Measurements from ENCODE around the gene MYBPC2.
"Not testable (repeated sequence)": the region's sequence is repeated elsewhere in the genome, so short reads cannot be mapped to it uniquely, and the experiment has no call there.

The MYBPC2 gene

DNA sequence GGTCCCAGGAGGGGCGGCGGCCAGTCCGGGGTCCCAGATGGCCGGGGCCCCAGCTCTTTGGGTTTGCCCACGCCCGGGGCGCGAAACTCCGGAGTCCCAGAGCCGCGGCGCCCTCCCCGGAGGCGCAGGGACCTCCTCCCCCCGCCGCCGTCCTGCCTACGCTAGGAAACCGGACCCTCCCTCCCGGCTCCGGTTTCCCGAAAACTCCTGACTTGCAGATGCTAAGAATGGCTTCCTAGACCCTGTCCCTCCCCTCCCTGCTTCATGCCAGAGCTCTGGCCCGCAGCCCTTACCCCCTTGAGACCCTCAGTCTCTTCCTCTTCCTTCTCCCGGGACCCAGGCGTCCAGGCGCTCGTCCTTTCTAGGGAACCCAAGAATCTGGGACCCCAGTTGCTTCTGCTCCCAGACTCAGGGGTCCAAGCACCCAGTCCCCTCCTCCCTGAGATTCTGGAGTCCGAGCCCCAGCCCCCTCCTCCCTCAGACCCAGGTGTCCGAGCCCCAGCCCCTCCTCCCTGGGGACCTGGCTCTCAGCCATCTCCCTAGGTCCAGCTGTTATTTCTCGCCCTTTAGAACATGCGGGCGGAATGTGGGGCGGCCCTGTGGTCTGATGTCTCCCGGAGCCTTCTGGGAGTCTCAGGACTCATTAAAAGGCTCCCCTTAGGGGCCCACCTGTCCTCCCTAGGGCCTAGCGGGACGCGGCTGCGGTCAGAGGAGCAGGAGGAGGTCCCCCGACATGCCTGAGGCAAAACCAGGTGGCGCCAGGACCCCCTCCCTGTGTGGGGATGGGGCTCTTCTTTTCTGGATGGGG, at the start of gene MYBPC2:
TSS of gene MYBPC2 (plus strand) at position 672 of the 808 bp plus-strand sequence. CDS start at position 734, 62 bp downstream.
- peak; percentile 45 for DNase-seq (ENCODE audit: low spot score)

DNA sequence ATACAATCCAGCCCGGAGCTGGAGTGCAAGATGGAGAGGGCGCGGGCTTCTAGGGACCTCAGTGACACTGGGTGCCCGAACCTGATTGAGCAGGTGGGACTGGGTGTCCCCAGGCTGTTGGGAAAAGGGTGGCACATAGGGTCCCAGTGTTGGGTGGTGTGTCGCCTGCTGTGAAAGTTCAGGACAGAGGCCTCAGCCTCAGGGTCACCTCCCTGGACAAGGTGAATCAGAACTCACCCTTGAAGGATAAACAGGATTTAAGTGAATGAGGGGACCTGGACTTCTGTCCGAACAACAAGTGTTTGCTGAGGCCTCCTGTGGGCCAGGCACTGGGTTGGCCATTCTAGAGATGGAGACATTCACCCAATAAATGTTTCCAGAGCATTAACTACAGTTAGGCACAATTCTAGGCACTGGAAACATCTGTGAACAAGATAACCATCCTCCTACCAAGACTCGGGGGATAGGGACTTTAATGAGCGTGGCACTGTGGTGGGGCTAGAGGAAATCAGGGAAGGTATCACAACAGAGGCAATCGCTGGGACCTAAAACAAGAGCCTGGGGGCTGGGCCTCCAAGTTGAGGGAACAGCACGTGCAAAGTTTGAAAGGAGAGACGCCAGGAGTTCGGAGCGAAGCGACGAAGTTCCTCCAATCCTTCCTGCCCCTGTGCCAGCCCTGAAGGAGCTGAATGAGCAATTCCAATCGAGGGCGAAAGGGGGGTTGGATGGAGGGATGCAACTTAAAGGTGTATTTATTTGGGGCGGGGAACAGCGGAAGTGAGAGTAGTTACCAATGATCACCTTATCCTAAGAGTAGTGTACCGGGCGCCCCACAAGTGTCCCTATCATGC, 49.5 kb upstream of the MYBPC2 start:
- DNase-seq (ENCODE audit: low spot score), result no peak

DNA sequence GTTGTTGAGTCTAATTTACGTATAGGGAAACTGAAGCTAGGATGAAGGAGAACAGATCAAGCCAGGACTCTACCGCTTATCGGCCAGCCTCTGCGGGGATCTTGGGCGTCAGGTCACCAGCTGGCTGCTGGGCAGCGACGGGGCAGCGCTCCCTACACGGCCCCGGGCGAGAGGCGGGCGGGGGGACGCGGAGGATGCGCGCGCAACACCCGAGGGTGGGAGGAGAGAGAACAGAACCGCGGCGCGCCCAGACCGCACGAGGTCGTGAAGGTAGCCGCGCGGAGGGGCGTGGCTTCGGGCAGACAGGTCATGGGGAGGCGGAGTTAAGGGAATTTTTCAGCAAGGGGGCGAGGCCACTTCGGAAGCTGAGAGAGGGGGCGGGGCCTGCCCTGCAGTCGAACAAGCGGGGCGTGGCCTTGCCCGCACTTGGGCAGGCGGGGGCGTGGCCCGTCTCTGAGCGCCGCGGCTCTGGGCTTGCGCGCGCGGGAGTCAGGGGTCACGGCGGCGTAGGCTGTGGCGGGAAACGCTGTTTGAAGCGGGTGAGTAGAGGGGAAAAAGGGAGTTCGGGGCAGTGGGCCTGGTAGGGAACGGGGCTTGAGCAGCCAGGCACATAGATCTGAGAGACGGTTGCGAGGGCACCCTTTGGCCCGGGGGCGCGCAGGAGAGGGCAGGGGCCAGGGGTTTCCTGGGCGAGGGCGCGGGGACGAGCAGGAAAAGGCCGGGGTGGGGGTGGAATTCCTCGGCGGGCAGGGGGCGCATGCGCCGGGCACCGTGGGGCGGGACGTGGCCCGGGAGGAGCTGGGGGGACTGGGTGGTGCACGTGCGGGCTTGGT, 48.6 kb upstream of the MYBPC2 start, which contains the start of gene POLD1:
TSS of gene POLD1 (plus strand) at position 496 of the 833 bp plus-strand sequence. CDS start 14,505 bp downstream, outside the sequence.
- peak; percentile 99 for DNase-seq (ENCODE audit: low spot score)

DNA sequence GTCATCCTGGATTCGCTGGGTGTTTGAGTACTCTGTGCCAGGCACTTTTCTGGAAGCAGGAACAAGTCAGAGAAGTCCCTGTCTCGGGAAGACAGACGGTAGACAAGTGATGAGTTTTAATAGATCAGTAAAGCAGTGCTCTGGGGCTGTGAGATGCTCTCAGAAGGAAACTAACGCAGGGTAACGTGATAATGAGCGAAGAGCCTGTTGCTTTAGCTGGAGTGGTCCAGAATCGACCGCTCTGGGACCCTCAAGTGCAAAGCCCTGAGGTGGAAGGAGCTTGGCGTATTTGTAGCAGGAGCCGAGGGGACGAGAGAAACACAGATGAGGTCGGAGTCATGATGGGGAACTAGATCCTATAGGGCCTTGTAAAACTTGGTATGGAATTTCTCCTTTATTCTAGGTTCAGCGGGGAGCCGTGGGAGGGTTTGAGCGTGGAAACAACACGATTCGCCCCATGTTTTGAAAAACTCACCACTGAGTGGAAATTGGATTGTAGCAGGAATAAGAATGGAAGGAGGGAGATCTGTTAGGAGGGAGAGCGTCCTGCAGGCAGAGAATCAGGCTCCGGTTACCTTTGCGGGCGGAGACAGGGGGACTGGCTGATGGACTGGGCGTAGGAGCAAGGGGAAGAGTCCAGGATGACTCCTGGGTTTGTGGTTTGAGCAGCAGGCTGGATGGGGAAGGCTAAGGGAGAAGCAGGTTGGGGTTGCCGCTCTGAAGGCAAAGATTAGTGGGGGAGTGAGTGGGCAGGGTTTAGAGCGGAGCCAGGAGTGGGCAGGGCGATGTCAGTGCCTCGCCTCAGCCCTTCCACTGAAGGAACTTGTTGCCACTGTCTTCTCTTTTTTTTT, 47.8 kb upstream of the MYBPC2 start:
- DNase-seq (ENCODE audit: low spot score), result peak; percentile 27

DNA sequence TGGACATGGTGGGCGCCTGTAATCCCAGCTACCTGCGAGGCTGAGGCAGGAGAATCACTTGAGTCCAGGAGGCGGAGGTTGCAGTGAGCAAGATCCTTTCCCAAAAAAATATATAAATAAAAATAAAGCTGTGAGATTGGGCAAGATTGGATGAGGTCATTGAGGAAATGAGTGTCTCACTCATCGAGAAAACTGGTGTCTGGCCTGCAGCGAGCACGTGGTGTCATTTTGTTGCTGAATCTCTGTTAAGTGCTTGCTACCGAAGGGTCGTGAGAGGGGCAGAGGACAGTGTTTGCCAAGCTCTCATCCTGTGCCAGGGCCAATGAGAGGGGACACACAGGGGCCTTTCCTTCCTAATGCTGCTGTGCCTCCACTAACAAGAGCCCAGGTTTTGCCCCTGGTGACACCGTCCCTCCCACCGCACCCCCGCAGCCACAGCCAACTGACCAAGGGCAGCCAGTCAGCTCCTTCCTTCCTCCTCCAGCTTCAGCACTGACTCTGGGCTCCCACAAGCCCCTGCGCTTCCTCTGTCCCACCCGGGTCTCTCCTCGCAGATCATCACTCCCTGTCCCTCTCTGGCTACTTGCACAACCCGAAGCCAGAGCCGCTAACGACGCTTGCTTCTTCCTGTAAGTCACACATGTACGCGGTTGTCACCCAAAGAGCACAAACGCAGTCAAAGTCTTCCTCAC, 45.4 kb upstream of the MYBPC2 start:
- no peak for DNase-seq (ENCODE audit: low spot score)

DNA sequence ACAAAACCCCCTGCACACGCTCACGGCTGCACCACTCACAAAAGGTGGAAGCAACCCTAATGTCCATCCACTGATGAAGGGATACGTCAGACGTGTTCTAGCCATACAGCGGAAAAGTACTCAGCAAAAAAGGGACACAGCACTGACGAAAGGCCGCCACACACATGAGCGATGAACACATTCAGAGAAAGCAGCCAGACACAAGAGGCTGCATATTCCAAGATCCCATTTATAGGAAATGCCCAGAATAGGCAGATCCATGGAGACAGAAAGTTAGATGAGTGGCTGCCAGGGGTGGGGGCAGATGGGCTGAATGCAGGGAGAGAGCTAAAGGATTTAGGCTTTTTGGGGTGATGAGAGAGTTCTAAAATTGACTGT, 44.8 kb upstream of the MYBPC2 start:
- DNase-seq (ENCODE audit: low spot score), result no peak

DNA sequence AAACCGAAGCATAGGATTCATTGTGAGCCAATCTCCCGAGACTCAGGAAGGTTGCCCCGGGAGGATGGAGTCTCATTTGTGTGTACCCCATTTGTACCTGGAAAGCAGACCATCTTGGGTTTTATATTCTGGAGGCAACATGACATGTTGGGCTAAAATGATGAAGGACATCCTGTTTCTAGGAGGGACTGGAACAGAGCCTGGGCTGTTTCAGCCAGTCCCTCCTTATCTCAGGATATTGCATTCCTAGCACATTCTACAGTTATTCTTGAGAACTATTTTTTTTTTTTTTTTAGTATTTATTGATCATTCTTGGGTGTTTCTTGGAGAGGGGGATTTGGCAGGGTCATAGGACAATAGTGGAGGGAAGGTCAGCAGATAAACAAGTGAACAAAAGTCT, 42.4 kb upstream of the MYBPC2 start:
- not testable (repeated sequence) for DNase-seq (ENCODE audit: low spot score)

DNA sequence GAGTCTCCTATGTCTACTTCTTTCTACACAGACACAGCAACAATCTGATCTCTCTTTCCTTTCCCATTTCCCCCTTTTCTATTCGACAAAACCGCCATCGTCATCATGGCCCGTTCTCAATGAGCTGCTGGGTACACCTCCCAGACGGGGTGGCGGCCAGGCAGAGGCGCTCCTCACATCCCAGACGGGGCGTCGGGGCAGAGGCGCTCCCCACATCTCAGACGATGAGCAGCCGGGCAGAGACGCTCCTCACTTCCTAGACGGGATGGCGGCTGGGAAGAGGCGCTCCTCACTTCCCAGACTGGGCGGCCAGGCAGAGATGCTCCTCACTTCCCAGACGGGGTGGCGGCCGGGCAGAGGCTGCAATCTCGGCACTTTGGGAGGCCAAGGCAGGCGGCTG, 41.7 kb upstream of the MYBPC2 start:
- DNase-seq (ENCODE audit: low spot score), result not testable (repeated sequence)

DNA sequence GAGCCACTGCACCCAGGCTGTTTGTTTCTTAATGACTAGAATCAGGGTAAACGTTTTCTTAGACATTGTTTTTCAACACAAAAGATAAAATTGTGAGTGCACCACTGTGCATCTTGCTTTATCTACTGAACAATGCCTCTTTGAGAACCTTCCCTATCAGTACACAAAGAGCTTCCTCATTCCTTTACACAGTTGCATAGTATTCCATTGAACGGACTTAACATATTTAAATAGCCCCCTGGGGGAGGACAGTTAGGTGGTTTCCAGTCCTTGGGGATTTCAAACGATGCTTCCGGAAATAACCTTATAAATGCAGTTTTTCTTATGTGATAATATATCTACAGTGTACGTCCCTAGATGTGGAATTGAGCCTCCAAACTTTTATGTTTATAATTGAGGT, 39.9 kb upstream of the MYBPC2 start:
- DNase-seq (ENCODE audit: low spot score), result no peak

- DNase-seq (ENCODE audit: low spot score), result no peak
These were observed 39.1 kb upstream of the MYBPC2 start for GRCh38 chr19:50393589-50393988.

GRCh38 chr19:50394017-50394416, 38.7 kb upstream of the MYBPC2 start:
- DNase-seq (ENCODE audit: low spot score), result no peak

- no peak for DNase-seq (ENCODE audit: low spot score)
These were observed 33.9 kb upstream of the MYBPC2 start for GRCh38 chr19:50398675-50399367.

- DNase-seq (ENCODE audit: low spot score), result no peak
These were observed 33.3 kb upstream of the MYBPC2 start for GRCh38 chr19:50399368-50399745.

GRCh38 chr19:50401605-50402450, 30.9 kb upstream of the MYBPC2 start:
- DNase-seq (ENCODE audit: low spot score), result no peak

- DNase-seq (ENCODE audit: low spot score), result no peak
These were observed 30.0 kb upstream of the MYBPC2 start for GRCh38 chr19:50402544-50403301.

GRCh38 chr19:50406156-50406820, 26.4 kb upstream of the MYBPC2 start:
- DNase-seq (ENCODE audit: low spot score), result no peak

- DNase-seq (ENCODE audit: low spot score), result no peak
These were observed 25.9 kb upstream of the MYBPC2 start for GRCh38 chr19:50406829-50407228.

DNA sequence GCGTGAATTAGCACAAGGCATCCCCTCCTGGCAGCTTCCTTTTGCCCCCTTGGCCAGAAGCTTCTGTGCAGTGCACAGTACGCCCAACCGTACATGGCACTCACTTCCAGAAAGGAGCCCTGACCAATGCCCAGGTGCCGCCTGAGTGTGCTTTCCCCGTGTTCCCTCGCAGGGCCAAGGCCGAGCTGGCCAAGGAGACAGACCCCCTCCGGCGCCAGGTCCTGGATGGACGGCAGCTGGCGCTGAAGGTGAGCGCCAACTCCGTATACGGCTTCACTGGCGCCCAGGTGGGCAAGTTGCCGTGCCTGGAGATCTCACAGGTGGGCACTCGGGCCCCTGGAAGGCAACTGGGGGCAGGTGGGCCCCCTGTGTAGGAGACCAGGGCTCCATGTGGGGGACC, 23.3 kb upstream of the MYBPC2 start:
- DNase-seq (ENCODE audit: low spot score), result no peak
